Left lung (tissue), 10 donors: ENCODE measurements around the gene SLX9. TPM values are rescaled to one million over a fixed set of nuclear protein-coding genes. Genes with fewer than 3 reads are reported as not detected.

Experiments
- ATAC-seq: fragments of 200-7000 bp; cut with Tn5 transposase; one replicate; pipeline ENCODE4 v1.9.1; 2020; ENCODE audit warnings: moderate library complexity
- DNase-seq, 4 donors: peaks; one replicate each; pipeline ENCODE4 v3.0.0-alpha.2; 2013 to 2020
- H3K27ac ChIP-seq, 2 donors: fragments of 200-600 bp; sonication (generic) in 1 of 2; one replicate each; pipeline versions ENCODE4 v1.5.0 to v1.8.0; 2020 to 2021
- H3K27me3 ChIP-seq, 2 donors: fragments of 200-600 bp; sonication (generic) in 1 of 2; one replicate each; pipeline versions ENCODE4 v1.5.0 to v1.8.0; 2020 to 2021
- H3K36me3 ChIP-seq, 2 donors: fragments of 200-600 bp; sonication (generic) in 1 of 2; one replicate each; pipeline versions ENCODE4 v1.5.0 to v1.8.0; 2020 to 2021
- H3K4me1 ChIP-seq, 2 donors: fragments of 200-600 bp; one replicate each; pipeline ENCODE4 v1.8.0; 2021
- H3K4me3 ChIP-seq, 2 donors: fragments of 200-600 bp; sonication (generic) in 1 of 2; one replicate each; pipeline versions ENCODE4 v1.5.0 to v1.8.0; 2020 to 2021; ENCODE audit warnings: mild to moderate bottlenecking in 1 of 2
- H3K9me3 ChIP-seq, 2 donors: fragments of 200-600 bp; sonication (generic) in 1 of 2; one replicate each; pipeline versions ENCODE4 v1.5.0 to v1.8.0; 2020 to 2021
- intact Hi-C, 2 donors: fragments of 100-400 bp; cut with DNase I; formaldehyde crosslinking; loops; one replicate each; pipeline versions ENCODE4 v1.11.2 to v1.14.2; 2022
- polyA plus RNA-seq, 6 donors: library from polyadenylated mRNA; unstranded; fragments of 120-200 nt; gene quantifications; one replicate each; pipeline ENCODE4 v1.2.1, GENCODE V29; 2013; ENCODE audit not compliant: insufficient read length in 6 of 6
- total RNA-seq, 2 donors: library from RNA; stranded (reverse); fragmentation: NEBNext Ultra II Directional; extraction: Animal tissue kit (Norgen Biotek cat#: 25700); gene quantifications; one replicate each; pipeline ENCODE4 v1.2.1, GENCODE V29; 2021
- TF ChIP-seq, protein P1 (sequence below), 2 donors: fragments of 200-600 bp; sonication (generic) in 1 of 2; IDR thresholded peaks; one replicate each; pipeline versions ENCODE4 v1.5.0 to v1.8.0; 2021; ENCODE audit warnings: antibody characterized with exemption in 2 of 2
- donor health status: DM: no; HTN: yes; CAD: no.
- donor health status: DM: no; HTN: no; CAD: no.

SLX9 gene
- total and polyA plus RNA-seq, 8 donors: 11.5 to 29.6 (median 16.2) TPM

DNA sequence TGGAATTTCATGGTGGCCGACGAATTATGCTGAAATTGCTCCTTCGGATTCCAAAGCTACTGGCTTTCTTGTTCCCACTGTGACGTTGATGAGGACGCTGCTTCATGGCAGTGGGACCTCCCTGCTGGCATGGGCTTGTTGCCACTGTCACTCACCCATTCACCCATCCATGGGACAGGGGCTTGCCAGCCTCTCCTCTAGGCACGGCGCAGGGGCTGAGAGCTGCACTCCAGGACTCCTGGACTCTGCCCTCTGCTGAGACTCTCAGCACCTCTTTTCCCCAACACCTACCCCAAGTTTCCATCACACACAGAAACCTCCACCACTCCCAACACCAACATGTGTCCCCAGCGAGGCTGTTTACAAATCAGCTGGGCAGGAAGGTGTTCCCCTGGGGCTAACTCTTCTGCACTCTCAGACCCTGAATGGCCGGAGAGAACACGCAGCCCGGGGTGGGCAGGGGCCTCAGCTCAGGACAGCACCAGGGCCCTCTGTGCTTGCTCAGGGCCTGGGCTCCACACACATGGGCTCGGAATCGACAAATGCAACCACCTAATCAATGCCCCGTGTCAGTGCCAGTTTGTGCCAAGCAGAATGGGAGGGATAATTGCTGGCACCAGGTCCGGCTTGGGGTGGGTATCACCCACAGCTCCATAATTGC, 22.3 kb upstream of the SLX9 start:
- peak in 1 of 4 donors; percentile 45 for DNase-seq
- Histone ChIP-seq H3K4me1 (peaks cover 0 to 76% of the 10 kb centered on the region in 2 donors), H3K27ac (peak overlapping the region in 1 of 2 donors; percentile 37), H3K36me3 (peaks cover 0 to 9% of the 10 kb centered on the region in 2 donors), H3K27me3 (peaks cover 0 to 15% of the 10 kb centered on the region in 2 donors), H3K4me3 (peak overlapping the region in 1 of 2 donors; percentile 80), H3K9me3 (no peaks in the 10 kb centered on the region)
- intact Hi-C loops: no loop called here
- TF ChIP-seq, protein P1, sequence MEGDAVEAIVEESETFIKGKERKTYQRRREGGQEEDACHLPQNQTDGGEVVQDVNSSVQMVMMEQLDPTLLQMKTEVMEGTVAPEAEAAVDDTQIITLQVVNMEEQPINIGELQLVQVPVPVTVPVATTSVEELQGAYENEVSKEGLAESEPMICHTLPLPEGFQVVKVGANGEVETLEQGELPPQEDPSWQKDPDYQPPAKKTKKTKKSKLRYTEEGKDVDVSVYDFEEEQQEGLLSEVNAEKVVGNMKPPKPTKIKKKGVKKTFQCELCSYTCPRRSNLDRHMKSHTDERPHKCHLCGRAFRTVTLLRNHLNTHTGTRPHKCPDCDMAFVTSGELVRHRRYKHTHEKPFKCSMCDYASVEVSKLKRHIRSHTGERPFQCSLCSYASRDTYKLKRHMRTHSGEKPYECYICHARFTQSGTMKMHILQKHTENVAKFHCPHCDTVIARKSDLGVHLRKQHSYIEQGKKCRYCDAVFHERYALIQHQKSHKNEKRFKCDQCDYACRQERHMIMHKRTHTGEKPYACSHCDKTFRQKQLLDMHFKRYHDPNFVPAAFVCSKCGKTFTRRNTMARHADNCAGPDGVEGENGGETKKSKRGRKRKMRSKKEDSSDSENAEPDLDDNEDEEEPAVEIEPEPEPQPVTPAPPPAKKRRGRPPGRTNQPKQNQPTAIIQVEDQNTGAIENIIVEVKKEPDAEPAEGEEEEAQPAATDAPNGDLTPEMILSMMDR (IDR thresholded peaks at IDR 0.05): no peak
- no peak for ATAC-seq

DNA sequence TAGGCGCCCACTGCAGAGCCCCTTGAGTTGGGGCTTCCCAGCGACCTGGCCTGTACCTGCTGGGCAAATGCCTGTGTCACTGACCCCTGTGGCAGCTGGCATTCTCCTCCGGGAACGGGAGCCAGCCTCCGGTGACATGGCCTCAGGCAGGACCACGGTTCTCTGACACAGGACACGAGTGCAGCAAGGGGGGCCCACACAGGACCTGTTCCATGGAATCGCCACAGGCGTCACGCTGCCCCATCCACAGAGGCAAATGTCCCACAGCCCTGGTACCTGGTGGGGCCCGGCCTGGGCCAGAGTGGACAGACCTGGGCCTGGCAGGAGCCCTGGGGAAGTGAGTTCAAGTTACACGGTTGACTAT, 21.7 kb upstream of the SLX9 start:
- Histone ChIP-seq H3K4me1 (peaks cover 0 to 79% of the 10 kb centered on the region in 2 donors), H3K27ac (peak overlapping the region in 1 of 2 donors; percentile 37), H3K4me3 (peak overlapping the region in 1 of 2 donors; percentile 80), H3K9me3 (no peaks in the 10 kb centered on the region), H3K27me3 (peaks cover 0 to 15% of the 10 kb centered on the region in 2 donors), H3K36me3 (peaks cover 0 to 9% of the 10 kb centered on the region in 2 donors)
- peak in 1 of 4 donors; percentile 73 for DNase-seq
- no peak for ATAC-seq
- TF ChIP-seq, protein P1 (IDR thresholded peaks at IDR 0.05): no peak
- intact Hi-C loops: no loop called here

GRCh38 chr21:44918581-44919033, 21.2 kb upstream of the SLX9 start:
- peaks cover 0 to 15% of the 10 kb centered on the region in 2 donors for H3K27me3 ChIP-seq
- peaks cover 0 to 78% of the 10 kb centered on the region in 2 donors for H3K4me1 ChIP-seq
- TF ChIP-seq, protein P1 (IDR thresholded peaks at IDR 0.05): no peak
- peak overlapping the region in 1 of 2 donors; percentile 80 for H3K4me3 ChIP-seq
- no peak for ATAC-seq
- peak in 1 of 4 donors; percentile 62 for DNase-seq
- no peak overlapping the region for H3K27ac ChIP-seq
- H3K36me3 ChIP-seq: peaks cover 0 to 9% of the 10 kb centered on the region in 2 donors
- intact Hi-C loops: no loop called here
- H3K9me3 ChIP-seq: no peaks in the 10 kb centered on the region

- Histone ChIP-seq H3K4me1 (peaks cover 0 to 78% of the 10 kb centered on the region in 2 donors), H3K9me3 (no peaks in the 10 kb centered on the region), H3K4me3 (peak overlapping the region; percentile 22 to 80), H3K27me3 (peaks cover 0 to 15% of the 10 kb centered on the region in 2 donors), H3K27ac (peak overlapping the region in 1 of 2 donors; percentile 93), H3K36me3 (peaks cover 0 to 9% of the 10 kb centered on the region in 2 donors)
- peak; percentile 27 for ATAC-seq
- peak in 2 of 4 donors; percentile 76 to 91 for DNase-seq
- intact Hi-C loops: no loop called here
- TF ChIP-seq, protein P1 (IDR thresholded peaks at IDR 0.05): no peak
These were observed 20.5 kb upstream of the SLX9 start for GRCh38 chr21:44919111-44919912.
